Stimulated activated CD8-positive, alpha-beta memory T cell treated with anti-CD3 and anti-CD28 coated beads, Interleukin-12 subunit alpha, Interleukin-12 subunit beta, amount 100 ng/mL, for 1 hour (primary cell): ENCODE data around the gene ZNF25.
"Not testable (repeated sequence)": the region's sequence is repeated elsewhere in the genome, so short reads cannot be mapped to it uniquely, and the experiment has no call there.

Source experiments
- DNase-seq: peaks from one replicate; pipeline ENCODE4 v3.0.0-alpha.2; 2020; ENCODE audit warnings: low read depth

The ZNF25 gene

DNA sequence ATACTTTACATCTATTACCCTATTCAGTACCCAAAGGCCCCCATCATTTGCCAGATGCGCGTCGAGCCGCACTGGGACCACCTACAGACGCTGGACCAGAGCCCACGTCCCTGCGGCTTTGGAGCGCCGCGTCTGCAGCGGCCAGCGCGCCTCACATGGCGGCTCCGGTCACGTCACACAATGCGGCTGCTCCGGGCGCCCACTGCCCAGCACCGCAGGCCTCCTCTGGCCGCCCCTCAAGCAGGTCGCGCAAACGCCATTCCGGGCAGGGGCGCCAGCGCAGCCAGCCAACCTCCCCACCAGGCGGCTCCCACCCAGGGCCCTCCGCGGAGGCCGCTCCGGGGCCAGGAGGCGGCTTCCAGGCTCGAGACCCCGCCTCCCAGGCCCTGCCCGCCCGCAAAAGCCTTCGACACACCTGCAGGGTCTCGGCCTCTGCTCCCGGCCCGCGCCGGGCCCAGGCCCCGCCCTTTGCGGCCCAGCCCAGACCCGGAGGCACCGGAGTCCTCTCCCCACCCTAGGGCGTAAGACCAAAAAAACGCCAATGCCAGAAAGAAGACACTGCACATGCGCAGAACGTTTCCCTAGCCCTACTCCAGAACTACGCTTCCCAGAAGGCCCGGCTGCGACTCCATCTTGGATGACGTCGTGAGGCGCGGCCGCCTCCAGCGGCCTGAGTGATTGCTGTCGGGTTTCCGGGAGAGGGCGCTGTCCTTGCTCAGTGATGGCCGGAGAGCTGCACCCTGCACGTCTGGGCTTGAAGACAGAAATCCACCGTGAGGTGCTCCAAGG is at the start of gene ZNF25:
ZNF25 (minus strand) TSS at position 557 of the 789 bp plus-strand sequence. CDS start 4,925 bp downstream, outside the sequence.
- DNase-seq = peak; percentile 94

DNA sequence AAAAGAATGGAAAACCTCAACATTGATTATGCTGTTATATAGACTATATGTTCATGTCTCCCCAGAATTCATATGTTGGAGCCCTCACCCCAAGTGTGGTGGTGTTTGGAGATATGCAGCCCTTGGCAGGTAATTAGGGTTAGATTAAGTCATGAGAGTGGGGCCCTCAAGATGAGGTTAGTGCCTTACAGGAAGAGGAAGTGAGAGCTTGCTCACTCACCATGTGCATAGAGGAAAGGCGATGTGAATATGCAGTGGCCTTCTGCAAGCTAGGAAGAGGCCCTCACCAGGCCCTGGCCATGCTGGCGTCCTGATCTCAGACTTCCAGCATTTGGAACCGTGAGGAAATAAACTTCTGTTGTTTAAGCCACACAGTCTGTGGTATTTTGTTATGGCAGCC is 48.8 kb upstream of the ZNF25 start:
- DNase-seq = no peak

DNA sequence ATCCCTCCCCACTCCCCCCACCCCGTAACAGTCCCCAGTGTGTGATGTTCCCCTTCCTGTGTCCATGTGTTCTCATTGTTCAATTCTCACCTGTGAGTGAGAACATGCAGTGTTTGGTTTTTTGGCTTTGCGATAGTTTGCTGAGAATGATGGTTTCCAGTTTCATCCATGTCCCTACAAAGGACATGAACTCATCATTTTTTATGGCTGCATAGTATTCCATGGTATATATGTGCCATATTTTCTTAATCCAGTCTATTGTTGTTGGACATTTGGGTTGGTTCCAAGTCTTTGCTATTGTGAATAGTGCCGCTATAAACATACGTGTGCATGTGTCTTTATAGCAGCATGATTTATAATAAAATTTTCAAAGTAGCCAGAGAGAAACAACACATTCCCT is 42.7 kb upstream of the ZNF25 start:
- not testable (repeated sequence) for DNase-seq

DNA sequence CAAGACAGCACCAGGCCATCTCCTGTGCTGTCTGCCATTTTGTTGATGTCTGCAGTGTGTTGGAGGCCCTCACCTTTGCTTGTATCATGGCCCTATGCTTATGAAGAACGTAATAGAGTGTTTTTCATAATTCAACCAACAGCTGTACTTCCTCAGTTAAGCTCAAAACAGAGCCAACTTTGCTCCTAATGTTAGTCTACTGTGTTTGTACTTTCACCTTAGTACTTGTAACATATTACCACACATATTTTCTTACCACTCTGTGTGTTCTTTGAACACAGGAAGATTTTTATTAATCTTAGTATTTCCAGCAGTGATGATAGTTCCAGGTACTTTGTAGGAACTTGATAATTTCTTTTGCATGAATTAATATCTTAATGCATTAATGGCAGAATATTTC is 39.9 kb upstream of the ZNF25 start:
- no peak for DNase-seq

DNA sequence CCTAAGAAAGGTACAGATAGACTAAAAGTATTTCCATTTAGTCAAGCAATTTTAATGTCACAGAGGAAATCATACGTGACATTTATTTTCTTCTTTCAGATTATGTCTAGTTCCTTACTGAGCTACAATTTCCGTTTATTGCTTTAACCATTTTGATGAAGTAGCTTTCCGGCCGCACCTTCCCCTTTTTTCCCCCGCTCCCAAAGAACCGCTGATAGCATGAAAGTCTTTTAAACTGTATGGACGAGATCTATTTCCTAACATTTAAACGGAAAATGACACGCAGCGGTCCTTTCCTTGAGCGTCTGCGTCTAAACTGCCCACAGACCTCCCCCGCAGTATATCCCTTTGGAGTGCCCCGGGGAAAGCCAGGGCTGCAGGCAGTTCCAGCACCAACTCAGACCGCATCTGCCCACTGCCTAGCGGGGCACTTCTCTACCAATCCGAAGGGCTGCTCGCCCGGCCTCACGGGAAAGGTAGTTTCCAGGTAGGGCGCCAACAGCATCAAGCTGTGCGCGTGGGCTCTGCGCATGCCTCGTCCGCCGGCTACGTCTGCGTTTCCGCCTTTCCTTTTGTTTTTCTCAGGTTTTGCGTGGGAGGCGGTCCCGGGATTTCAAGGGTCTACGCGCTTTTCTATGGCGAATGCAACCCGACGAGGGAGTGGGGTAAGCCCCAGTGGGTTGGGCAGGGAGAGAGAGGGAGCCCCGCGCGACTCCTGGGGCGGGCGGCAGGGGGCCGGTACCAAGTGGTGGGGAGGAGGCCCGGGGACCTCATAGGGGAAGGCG is 33.9 kb upstream of the ZNF25 start, which contains the start of gene ZNF33A:
ZNF33A (plus strand) TSS at position 557 of the 785 bp plus-strand sequence. CDS start 1,667 bp downstream, outside the sequence.
- DNase-seq = peak; percentile 83

DNA sequence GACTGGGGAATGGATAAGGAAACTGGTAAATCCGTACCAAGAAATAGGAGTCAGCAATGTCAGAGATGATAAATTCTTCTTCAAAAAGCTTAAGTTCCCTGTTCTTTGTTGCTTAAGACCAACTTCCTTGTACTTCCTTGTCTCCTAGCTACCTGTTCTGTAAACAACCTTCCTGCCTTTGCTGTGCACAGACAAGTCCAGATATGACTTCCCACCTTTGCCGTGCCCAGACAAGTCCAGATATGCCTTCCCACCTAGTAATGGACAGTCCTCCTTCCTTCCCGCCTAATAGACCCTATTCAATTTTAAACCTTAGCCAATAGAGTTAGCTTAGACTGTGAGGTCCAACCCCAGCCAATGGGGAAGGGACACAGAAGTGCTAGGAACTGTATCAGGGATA is 31.5 kb upstream of the ZNF25 start:
- DNase-seq = no peak

DNA sequence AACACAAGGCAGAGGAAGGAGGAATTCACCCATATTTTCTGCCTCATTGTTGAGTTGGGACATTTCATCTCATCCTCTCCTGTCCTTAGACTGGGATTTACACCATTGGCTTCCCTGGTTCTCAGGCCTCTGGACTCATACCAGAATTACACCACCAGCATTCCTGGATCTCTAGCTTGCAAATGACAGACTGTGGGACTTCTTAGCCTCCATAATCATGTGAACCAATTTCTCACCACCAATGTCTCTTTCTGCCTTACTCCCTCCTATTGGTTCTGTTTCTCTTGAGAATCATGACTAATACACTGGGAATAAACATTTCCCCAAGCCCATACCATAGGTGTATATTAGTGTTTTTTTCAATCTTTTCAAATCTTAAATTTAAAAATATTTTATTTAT is 31.1 kb upstream of the ZNF25 start:
- DNase-seq = no peak

DNA sequence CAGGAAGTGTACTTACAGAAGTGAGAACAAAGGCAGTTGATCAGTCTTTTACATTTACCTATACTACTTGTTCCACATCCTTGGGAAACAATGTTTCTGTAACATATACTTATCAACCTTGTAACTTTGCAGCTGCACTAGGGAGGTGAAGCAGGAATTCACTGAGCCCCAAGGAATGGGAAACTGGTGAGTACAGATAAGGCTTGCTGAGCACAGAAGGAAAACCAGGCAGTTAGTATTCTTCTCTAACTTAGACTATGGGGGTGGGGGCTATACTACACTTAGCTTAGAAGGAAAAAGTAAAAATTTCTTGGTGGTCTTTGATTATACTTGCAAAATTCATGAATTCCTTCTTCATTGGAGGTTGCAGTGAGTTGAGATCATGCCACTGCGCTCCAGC is 27.1 kb upstream of the ZNF25 start:
- DNase-seq = no peak

DNA sequence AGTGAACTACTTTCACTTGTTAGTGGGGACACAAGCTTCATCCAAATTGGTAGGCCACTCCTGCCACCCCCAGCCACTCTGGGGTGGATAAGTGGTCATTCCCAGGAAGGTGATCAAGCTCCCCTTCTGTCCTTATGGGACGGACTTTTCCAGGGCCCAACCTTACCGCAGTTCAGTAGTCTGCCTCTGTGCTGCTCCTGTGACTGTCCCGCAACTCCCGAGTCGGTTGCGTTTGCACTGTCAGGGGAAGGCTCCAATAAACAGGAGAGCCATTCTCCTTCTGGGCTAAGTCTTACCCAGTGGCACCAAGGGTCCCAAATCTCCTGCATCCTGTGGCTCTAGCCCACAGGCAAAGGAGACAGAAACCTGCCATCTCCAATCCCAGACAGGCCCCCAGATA is 26.6 kb upstream of the ZNF25 start:
- no peak for DNase-seq

DNA sequence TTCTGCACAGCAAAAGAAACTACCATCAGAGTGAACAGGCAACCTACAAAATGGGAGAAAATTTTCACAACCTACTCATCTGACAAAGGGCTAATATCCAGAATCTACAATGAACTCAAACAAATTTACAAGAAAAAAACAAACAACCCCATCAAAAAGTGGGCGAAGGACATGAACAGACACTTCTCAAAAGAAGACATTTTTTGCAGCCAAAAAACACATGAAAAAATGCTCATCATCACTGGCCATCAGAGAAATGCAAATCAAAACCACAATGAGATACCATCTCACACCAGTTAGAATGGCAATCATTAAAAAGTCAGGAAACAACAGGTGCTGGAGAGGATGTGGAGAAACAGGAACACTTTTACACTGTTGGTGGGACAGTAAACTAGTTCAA is 24.0 kb upstream of the ZNF25 start:
- not testable (repeated sequence) for DNase-seq

DNA sequence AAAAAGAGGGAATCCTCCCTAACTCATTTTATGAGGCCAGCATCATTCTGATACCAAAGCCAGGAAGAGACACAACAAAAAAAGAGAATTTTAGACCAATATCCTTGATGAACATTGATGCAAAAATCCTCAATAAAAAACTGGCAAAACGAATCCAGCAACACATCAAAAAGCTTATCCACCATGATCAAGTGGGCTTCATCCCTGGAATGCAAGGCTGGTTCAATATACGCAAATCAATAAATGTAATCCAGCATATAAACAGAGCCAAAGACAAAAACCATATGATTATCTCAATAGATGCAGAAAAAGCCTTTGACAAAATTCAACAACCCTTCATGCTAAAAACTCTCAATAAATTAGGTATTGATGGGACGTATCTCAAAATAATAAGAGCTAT is 22.5 kb upstream of the ZNF25 start:
- DNase-seq = not testable (repeated sequence)

DNA sequence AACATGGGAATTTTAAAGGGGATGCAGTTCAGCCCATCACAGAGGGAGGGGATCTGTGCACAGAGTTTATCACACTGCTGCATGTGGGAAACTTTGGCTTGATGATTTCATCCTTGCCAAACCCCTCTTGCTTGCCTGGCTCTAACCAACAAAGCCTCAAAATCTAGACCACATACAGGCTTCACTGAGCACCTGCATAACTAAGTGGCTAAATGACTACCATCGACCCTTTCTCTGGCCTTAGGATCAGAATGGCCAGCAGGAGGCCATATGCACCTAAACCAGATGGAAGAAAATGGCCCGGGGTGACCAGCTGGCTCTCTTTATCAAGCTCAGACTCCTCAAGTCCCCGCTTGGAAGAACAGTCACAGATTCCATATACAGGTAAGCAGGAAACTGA is 15.6 kb upstream of the ZNF25 start:
- no peak for DNase-seq

DNA sequence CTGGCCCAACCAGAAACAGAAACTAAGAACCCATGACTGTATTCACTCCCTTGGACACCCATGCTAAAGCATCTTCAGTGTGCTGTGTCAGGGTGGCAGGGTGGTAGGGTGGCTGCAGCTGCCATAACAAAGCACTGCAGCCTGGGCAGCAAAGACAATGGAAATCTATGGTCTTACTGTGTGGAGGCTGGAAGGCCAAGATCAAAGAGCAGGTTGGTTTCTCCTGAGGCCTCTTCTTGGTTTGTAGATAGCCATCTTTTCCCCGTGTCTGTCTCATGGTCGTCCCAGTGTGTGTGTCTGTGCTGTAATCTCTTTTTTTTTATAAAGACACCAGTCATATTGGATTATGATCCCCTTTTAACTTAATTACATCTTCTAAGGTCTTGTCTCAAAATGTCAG is 15.2 kb upstream of the ZNF25 start:
- DNase-seq = no peak

DNA sequence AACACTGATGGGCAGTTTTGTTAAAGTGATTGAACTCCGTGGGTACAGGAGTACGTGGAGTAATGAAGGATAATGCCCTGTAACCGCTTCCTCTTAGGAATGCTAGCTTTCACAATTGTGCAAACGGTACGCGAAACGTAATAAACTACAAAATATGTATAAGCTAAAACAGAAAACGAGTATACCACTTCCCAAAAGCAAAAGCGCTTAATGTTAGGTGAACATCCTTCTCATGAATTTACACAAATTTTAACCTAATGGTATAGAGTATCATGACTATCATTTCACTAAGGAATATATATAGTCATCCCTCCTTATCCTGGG is 395 bp upstream of the ZNF25 start:
- DNase-seq = no peak

DNA sequence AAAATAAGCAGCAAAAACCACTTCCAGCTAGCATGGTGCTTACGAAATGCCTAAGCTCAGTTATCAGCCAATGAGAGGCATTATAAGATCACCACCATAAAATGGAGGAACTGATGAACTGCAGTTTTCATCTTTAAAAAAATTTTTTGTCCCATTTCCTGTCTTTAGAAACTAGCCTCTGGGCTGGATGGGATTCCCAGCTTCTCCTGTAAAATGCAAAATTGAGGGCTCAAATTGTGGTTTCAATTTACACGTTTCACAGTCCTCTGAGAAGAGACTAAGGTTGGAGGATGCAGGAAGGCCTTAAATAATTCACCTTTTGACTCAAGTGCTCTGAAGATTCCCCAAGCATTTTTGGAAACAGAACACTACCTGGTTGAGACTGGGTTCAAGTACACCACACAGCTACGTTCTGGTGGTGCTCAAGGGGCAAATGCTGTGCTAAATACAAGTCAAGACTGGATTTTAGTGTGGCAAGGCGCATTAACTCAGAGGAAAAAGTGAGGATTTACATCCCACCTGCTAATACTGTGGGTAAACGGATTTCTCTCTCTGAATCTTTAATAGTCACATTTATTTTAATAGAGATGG is 951 bp downstream of the ZNF25 start:
- no peak for DNase-seq

DNA sequence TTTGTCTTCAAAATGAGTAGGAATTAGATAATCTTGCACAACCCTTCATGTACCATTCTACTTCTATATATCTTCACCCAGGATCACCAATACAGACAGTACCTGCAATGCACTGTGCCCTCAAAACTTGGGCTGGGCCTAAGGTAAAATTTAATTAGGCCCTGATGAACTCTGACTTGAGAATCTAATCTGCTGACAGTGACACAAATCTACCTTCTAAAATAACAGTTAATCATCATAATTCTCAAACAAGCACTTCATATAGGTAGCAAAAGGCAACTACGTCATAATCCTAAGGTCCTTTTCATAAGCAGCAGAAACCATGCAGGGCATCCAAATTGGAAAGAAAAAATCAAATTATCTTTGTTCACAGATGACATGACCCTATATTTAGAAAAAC is 4.1 kb downstream of the ZNF25 start:
- no peak for DNase-seq

DNA sequence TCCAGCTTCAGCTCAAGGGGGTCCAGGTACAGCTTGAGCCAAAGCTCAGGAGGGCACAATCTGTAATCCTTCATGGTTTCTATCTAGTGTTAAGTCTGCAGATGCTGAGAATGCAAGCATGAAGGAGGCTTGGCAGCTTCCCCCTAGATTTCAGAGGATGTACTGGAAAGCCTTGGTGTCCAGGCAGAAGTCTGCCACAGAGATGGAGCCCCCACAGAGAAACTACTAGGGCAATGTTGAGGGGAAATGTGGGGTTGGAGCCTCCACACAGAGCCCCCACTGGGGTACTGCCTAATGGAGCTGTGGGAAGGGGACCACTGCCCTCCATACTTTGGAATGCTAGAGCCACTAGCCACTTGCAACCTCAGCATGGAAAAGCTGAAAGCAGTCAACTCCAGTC is 11.4 kb downstream of the ZNF25 start:
- no peak for DNase-seq

DNA sequence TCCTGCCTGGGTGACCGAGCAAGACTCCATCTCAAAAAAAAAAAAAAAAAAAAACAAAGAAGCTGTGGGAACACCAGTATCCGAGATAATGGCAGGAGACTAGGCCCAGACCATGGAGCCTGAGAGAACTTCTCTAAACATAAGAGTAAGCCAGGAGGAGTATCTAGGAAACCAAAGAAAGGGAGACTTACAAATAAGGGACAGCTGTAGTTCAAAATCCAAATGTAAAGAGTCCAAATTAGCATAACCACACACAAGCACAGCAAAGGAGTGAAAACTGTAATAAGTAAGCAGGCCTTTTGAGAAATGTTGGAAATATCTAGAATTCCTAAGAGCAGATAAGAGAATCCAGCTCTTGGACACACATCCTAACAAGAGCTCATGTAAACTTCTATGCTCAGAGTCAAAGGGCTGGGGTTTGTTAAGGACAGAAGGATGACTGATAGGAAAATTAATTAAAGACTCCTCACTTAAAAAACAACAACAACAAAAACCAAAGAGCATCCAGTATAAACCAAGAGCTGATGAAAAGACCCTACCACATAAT is 15.8 kb downstream of the ZNF25 start:
- no peak for DNase-seq

DNA sequence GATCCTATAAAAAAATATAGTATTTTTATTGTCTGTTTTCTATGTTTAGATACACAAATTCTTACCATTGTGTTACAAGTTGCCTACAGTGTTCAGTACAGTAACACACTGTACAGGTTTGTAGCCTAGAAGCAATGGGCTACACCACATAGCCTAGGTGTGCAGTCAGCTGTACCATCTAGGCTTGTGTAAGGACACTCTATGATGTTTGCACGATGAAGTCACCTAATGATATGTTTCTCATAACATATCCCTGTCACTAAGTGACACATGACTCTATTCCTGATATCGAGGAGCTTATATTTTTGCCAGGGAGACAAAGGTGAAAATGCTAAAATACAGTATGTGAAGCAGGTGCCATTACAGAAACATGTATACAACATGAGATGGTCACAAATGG is 18.6 kb downstream of the ZNF25 start:
- DNase-seq = no peak

DNA sequence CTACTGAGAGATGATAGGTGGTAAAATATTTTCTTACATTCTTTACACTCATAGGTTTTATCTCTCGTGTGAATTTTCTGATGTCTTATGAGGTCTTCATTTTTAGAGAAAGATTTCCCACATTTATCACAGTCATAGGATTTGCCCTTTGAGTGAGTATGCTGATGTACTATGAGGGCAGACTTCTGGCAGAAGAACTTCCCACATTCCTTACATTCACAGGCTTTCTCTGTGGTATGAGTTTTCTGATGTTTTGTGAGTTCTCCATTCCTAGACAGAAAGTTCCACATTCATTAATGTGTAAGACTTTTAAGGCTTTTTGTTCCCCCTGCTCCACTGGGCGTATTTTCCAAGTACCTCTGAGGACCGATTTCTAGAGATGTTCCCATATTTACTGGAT is 23.5 kb downstream of the ZNF25 start:
- no peak for DNase-seq

DNA sequence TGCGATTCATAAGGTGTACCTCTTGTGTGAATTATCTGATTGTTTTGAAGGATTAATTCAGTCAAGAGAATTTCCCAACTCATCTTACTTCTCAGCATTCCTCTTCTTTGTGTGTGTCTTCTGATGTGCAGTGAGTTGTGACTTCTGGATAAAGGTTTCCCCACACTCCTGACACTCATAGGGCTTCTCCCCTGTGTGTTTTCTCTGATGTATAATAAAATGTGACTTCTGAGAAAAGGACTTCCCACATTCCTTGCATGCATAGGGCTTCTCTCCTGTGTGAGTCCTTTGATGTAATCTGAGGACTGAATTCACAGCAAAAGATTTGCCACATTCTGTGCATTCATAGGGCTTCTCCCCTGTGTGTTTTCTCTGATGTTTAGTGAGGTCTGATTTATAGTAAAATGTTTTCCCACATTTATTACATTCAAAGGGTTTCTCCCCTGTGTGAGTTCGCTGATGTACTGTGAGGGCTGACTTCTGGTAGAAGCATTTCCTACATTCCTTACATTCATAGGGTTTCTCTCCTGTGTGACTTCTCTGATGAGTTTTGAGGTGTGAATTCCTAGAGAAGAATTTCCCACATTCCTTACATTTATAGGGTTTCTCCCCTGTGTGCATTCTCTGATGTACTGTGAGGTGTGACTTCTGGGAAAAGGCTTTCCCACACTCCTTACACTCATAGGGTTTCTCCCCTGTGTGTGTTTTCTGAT is 24.2 kb downstream of the ZNF25 start:
- no peak for DNase-seq

DNA sequence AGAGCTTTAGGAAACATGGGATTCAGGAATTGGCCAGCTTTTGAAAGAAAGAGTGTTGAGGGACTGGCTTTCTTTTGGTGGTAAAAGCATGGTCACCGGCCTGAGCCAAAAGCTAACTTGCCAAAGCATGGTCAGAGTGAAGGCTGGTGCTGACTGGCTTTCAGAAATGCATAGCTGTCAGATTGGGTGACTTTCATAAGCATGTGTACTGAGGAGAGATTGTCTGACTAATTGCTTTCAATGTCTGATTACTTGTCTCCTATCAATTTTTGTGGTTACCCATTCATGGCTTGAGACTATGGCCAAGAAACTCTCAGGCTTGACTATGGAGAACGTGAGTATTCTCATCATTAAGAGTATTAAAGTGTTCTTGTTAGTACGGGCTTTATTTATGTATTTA is 28.2 kb downstream of the ZNF25 start:
- no peak for DNase-seq
